Upper lobe of right lung (tissue), 1 donor: ENCODE results near the gene NLGN1. TPM values are rescaled to one million over a fixed set of nuclear protein-coding genes. Genes with fewer than 3 reads are reported as not detected.

Experiments used
- ATAC-seq: fragments of 200-7000 bp; cut with Tn5 transposase; one replicate; pipeline ENCODE4 v1.9.1; 2020; ENCODE audit warnings: mild to moderate bottlenecking, moderate library complexity
- DNase-seq: peaks from one replicate; pipeline ENCODE4 v3.0.0-alpha.2; 2020
- H3K27ac ChIP-seq: fragments of 200-600 bp; one replicate; pipeline ENCODE4 v1.8.0; 2022
- H3K27me3 ChIP-seq: fragments of 200-600 bp; one replicate; pipeline ENCODE4 v1.8.0; 2022; ENCODE audit warnings: mild to moderate bottlenecking
- H3K36me3 ChIP-seq: fragments of 200-600 bp; one replicate; pipeline ENCODE4 v1.8.0; 2022
- H3K4me1 ChIP-seq: fragments of 200-600 bp; one replicate; pipeline ENCODE4 v1.8.0; 2022
- H3K4me3 ChIP-seq: fragments of 200-600 bp; one replicate; pipeline ENCODE4 v1.8.0; 2022; ENCODE audit warnings: mild to moderate bottlenecking
- H3K9me3 ChIP-seq: fragments of 200-600 bp; one replicate; pipeline ENCODE4 v1.8.0; 2022
- CTCF ChIP-seq: fragments of 200-600 bp; IDR thresholded peaks from one replicate; pipeline ENCODE4 v1.8.0; 2022; ENCODE audit warnings: antibody characterized with exemption
- intact Hi-C: fragments of 100-400 bp; cut with DNase I; formaldehyde crosslinking; loops from one replicate; pipeline ENCODE4 v1.11.0; 2022
- total RNA-seq: library from RNA; stranded (reverse); fragmentation: NEBNext Ultra II Directional; extraction: Animal tissue kit (Norgen Biotek cat#: 25700); gene quantifications from one replicate; pipeline ENCODE4 v1.2.1, GENCODE V29; 2021
- donor health status: DM: no; HTN: yes; CAD: no; lungs with severe emphysema.

NLGN1 gene
- total RNA-seq, 1 donor from 2014 or later: 3.3 TPM

- DNase-seq (no peak), ATAC-seq (no peak)
- H3K4me1 ChIP-seq: no peaks in the 10 kb centered on the region
- H3K27ac ChIP-seq: no peak overlapping the region
- no peak overlapping the region for H3K4me3 ChIP-seq
- no peaks in the 10 kb centered on the region for H3K27me3 ChIP-seq
- intact Hi-C loops: no loop called here
- no peaks in the 10 kb centered on the region for H3K9me3 ChIP-seq
- no peak for TF ChIP-seq CTCF
- no peaks in the 10 kb centered on the region for H3K36me3 ChIP-seq
Measured at GRCh38 chr3:173676094-173676493, 278.6 kb downstream of the NLGN1 start.

GRCh38 chr3:173681188-173681678, 283.7 kb downstream of the NLGN1 start:
- Histone ChIP-seq H3K36me3 (no peaks in the 10 kb centered on the region), H3K4me1 (no peaks in the 10 kb centered on the region), H3K27me3 (no peaks in the 10 kb centered on the region), H3K4me3 (no peak overlapping the region), H3K27ac (no peak overlapping the region), H3K9me3 (no peaks in the 10 kb centered on the region)
- no peak for ATAC-seq
- no peak for TF ChIP-seq CTCF
- no peak for DNase-seq
- intact Hi-C loops: no loop called here

GRCh38 chr3:173685456-173685855, 287.9 kb downstream of the NLGN1 start:
- no peak for TF ChIP-seq CTCF
- Histone ChIP-seq H3K9me3 (no peaks in the 10 kb centered on the region), H3K27me3 (no peaks in the 10 kb centered on the region), H3K4me1 (no peaks in the 10 kb centered on the region), H3K4me3 (no peak overlapping the region), H3K36me3 (no peaks in the 10 kb centered on the region), H3K27ac (no peak overlapping the region)
- ATAC-seq: no peak
- DNase-seq: no peak
- intact Hi-C loops: no loop called here

- no peaks in the 10 kb centered on the region for H3K36me3 ChIP-seq
- H3K27ac ChIP-seq: no peak overlapping the region
Measured at GRCh38 chr3:173688216-173688842, 290.8 kb downstream of the NLGN1 start.

GRCh38 chr3:173690542-173691180, 293.1 kb downstream of the NLGN1 start:
- H3K36me3 ChIP-seq: no peaks in the 10 kb centered on the region
- no peak for DNase-seq
- no peaks in the 10 kb centered on the region for H3K9me3 ChIP-seq
- TF ChIP-seq CTCF: no peak
- intact Hi-C loops: no loop called here
- ATAC-seq: no peak
- no peak overlapping the region for H3K4me3 ChIP-seq
- H3K27ac ChIP-seq: no peak overlapping the region
- no peaks in the 10 kb centered on the region for H3K27me3 ChIP-seq
- H3K4me1 ChIP-seq: no peaks in the 10 kb centered on the region

More at GRCh38 chr3:173688216-173688842, 290.8 kb downstream of the NLGN1 start:
- no peaks in the 10 kb centered on the region for H3K4me1 ChIP-seq
- intact Hi-C loops: no loop called here
- no peak for DNase-seq
- no peaks in the 10 kb centered on the region for H3K9me3 ChIP-seq
- no peak overlapping the region for H3K4me3 ChIP-seq
- H3K27me3 ChIP-seq: no peaks in the 10 kb centered on the region
- no peak for TF ChIP-seq CTCF
- ATAC-seq: no peak
